Endothelial cell of umbilical vein (primary cell): ENCODE data around the gene NUAK1. TPM values are rescaled to one million over a fixed set of nuclear protein-coding genes. Genes with fewer than 3 reads are reported as not detected.

ENCODE experiments used
- BruUV-seq: library from RNA; stranded (reverse); fragments of 400-500 nt; replicated peaks from 2 replicates; lab custom pipeline; 2021; lab: Mats Ljungman, UMichigan
- CTCF ChIA-PET: fragments of 300-600, 350-600 bp; sonication (Branson Sonifier 250); formaldehyde crosslinking; loops from one replicate; lab custom pipeline; 2021; ENCODE audit warnings: antibody characterized with exemption, inconsistent platforms; lab: Charles Lee
- POLR2A ChIA-PET: fragments of 300-600, 350-600 bp; sonication (Branson Sonifier 250); formaldehyde crosslinking; loops from one replicate; lab custom pipeline; 2021; ENCODE audit warnings: antibody characterized with exemption, inconsistent platforms; lab: Charles Lee
- DNase-seq: peaks from one replicate; pipeline ENCODE4 v3.0.0-alpha.2; 2011; ENCODE audit warnings: low read depth, low spot score
- FAIRE-seq: peaks from 2 replicates; lab custom pipeline; 2011; peaks lifted over from hg19 to GRCh38; lab: Jason Lieb, UNC
- H2AFZ ChIP-seq: 2 replicates; pipeline ENCODE4 v1.6.0; 2012; ENCODE audit warnings: low read depth, low read length, control low read depth, inconsistent platforms
- H3K27ac ChIP-seq: 2 replicates; pipeline ENCODE4 v1.5.1; 2011; ENCODE audit warnings: low read depth, mild to moderate bottlenecking, control low read depth, low read length, moderate library complexity; ENCODE audit not compliant: insufficient read depth
- H3K27me3 ChIP-seq, 2 experiments: 2 replicates each; pipeline versions ENCODE4 v1.6.0 to v1.6.1; 2011; ENCODE audit warnings: low read length in 2 of 2, mixed read lengths in 1 of 2; ENCODE audit not compliant: control insufficient read depth in 2 of 2, insufficient read depth in 2 of 2
- H3K36me3 ChIP-seq, 2 experiments: 2 replicates in 1 of 2; 3 replicates in 1 of 2; pipeline ENCODE4 v1.5.1; 2011; ENCODE audit warnings: low read length in 2 of 2, mild to moderate bottlenecking in 1 of 2, moderate library complexity in 1 of 2; ENCODE audit not compliant: control insufficient read depth in 2 of 2, insufficient read depth in 2 of 2; ENCODE audit errors: extremely low read depth in 1 of 2
- H3K4me1 ChIP-seq: 3 replicates; pipeline ENCODE4 v1.5.1; 2011; ENCODE audit warnings: mild to moderate bottlenecking, low read length; ENCODE audit not compliant: control insufficient read depth, insufficient read depth; ENCODE audit errors: extremely low read depth
- H3K4me2 ChIP-seq: 2 replicates; pipeline ENCODE4 v1.6.1; 2011; ENCODE audit warnings: low read length, control low read depth, mixed read lengths; ENCODE audit not compliant: insufficient read depth
- H3K4me3 ChIP-seq, 3 experiments: fragments of 200-600 bp in 1 of 3; sonication (generic), shearing (Covaris generic) in 1 of 3; replicated peaks in 1 of 3; 2 replicates each; pipeline ENCODE4 v1.5.1; 2011 to 2016; ENCODE audit warnings: control low read depth in 3 of 3, low read length in 3 of 3, mild to moderate bottlenecking in 2 of 3, inconsistent platforms in 1 of 3, low read depth in 1 of 3, moderate library complexity in 1 of 3; ENCODE audit not compliant: insufficient read depth in 1 of 3
- H3K79me2 ChIP-seq: 2 replicates; pipeline ENCODE4 v1.6.0; 2012; ENCODE audit warnings: low read length, inconsistent platforms; ENCODE audit not compliant: control insufficient read depth, insufficient read depth
- H3K9ac ChIP-seq: replicated peaks from 2 replicates; pipeline ENCODE3; 2011; ENCODE audit warnings: low read length, control low read depth; ENCODE audit not compliant: insufficient read depth; ENCODE audit errors: extremely low read depth
- H3K9me1 ChIP-seq: replicated peaks from 3 replicates; pipeline ENCODE4 v1.6.0; 2011; ENCODE audit warnings: mild to moderate bottlenecking, low read length; ENCODE audit not compliant: control insufficient read depth, insufficient read depth; ENCODE audit errors: extremely low read depth
- H3K9me3 ChIP-seq: replicated peaks from 2 replicates; pipeline ENCODE4 v1.5.1; 2012; ENCODE audit warnings: low read length, inconsistent platforms; ENCODE audit not compliant: control insufficient read depth, insufficient read depth
- H4K20me1 ChIP-seq: replicated peaks from 2 replicates; pipeline ENCODE3; 2011; ENCODE audit warnings: mild to moderate bottlenecking, low read length; ENCODE audit not compliant: control insufficient read depth, insufficient read depth; ENCODE audit errors: extremely low read depth
- CTCF ChIP-seq, 2 donors: IDR thresholded peaks; 1 replicate in 1 of 2; 2 replicates in 1 of 2; pipeline ENCODE4 v1.5.1; 2011; ENCODE audit warnings: low read length in 2 of 2, mild to moderate bottlenecking in 2 of 2, moderate library complexity in 2 of 2, control low read depth in 1 of 2, inconsistent platforms in 1 of 2, low read depth in 1 of 2; ENCODE audit not compliant: insufficient read depth in 1 of 2; ENCODE audit errors: extremely low read depth in 1 of 2
- EZH2 ChIP-seq: IDR thresholded peaks from 2 replicates; pipeline ENCODE4 v1.6.1; 2012; ENCODE audit warnings: borderline replicate concordance, low read depth, mild to moderate bottlenecking, moderate library complexity, low read length, inconsistent platforms; ENCODE audit not compliant: severe bottlenecking
- FOS ChIP-seq: IDR thresholded peaks from 2 replicates; pipeline ENCODE4 v1.6.1; 2011; ENCODE audit warnings: mild to moderate bottlenecking, low read length, moderate library complexity, borderline replicate concordance; ENCODE audit not compliant: insufficient read depth
- GATA2 ChIP-seq: IDR thresholded peaks from 2 replicates; pipeline ENCODE4 v1.7.0; 2011; ENCODE audit warnings: low read depth, mild to moderate bottlenecking, moderate library complexity, mixed read lengths, low read length; ENCODE audit not compliant: insufficient read length, insufficient read depth
- JUN ChIP-seq: IDR thresholded peaks from 2 replicates; pipeline ENCODE4 v1.6.1; 2011; ENCODE audit warnings: borderline replicate concordance, low read depth; ENCODE audit not compliant: insufficient read length, insufficient read depth
- MYC ChIP-seq: IDR thresholded peaks from one replicate; pipeline ENCODE4 v1.6.1; 2011; ENCODE audit warnings: mild to moderate bottlenecking, low read depth, low read length
- POLR2A ChIP-seq: IDR thresholded peaks from 2 replicates; pipeline ENCODE4 v1.6.1; 2012; ENCODE audit warnings: low read depth, mild to moderate bottlenecking, control low read depth, low read length
- POLR2AphosphoS5 ChIP-seq: IDR thresholded peaks from 2 replicates; pipeline ENCODE4 v1.6.1; 2012; ENCODE audit warnings: low read depth, mild to moderate bottlenecking, control low read depth, low read length, moderate library complexity; ENCODE audit not compliant: insufficient read depth
- dilution Hi-C: fragments of 300-500 bp; cut with MboI; formaldehyde crosslinking; loops from one replicate; pipeline ENCODE4 v1.15.0; 2019; ENCODE audit warnings: low sequenced_read_pairs; ENCODE audit not compliant: extremely low pct_ligation_motif_present
- intact Hi-C: fragments of 100-400 bp; cut with micrococcal nuclease; formaldehyde crosslinking; loops from one replicate; pipeline ENCODE4 v1.10.0; 2022
- polyA plus RNA-seq, 4 experiments: library from polyadenylated mRNA; depleted of rRNA in 3 of 4; stranded (reverse) in 3 of 4; unstranded in 1 of 4; fragments of >200 nt; gene quantifications; 2 replicates each; pipeline versions ENCODE4 v1.2.1 to v1.2.3, GENCODE V29; 2011 to 2012; ENCODE audit warnings: missing spikeins in 1 of 4
- total RNA-seq: library from RNA; stranded (reverse); gene quantifications from 2 replicates; pipeline ENCODE4 v1.2.3, GENCODE V29; 2021
- TF ChIP-seq, protein P1 (sequence below): IDR thresholded peaks from 2 replicates; pipeline ENCODE4 v1.6.1; 2011; ENCODE audit not compliant: insufficient read depth, insufficient read length

Gene NUAK1
- total and polyA plus RNA-seq, 2 donors (not counting 3 experiments of a cell fraction or from before 2014, with no cell fraction given) = 34.2 to 39.7 TPM

DNA sequence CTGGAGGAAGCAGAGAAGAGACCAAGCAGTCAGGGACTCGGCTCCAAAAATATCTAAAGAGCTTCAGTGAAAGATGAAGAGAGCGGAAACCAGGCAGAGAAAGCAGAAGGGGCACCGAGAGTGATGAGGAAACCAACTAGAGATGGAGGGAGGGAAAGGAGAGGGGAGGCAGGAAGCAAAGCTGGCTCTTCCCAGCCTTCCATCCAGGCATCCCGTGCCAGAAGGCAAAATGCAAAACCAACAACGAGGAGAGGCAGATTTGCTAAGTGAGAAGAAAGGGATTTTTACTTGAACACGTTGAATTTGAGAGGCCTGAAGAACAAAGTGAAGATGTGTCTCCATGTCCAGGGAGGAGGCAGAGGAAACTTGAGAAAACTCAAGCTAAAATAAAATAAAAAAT, 90.1 kb downstream of the NUAK1 start:
- ChIA-PET CTCF (no interaction called here), POLR2A (no interaction called here)
- H3K36me3 ChIP-seq = no peaks in the 10 kb centered on the region
- H3K27ac ChIP-seq = no peak overlapping the region
- H3K27me3 ChIP-seq = no peaks in the 10 kb centered on the region
- H3K9me1 ChIP-seq = no peaks in the 10 kb centered on the region
- dilution Hi-C loops (no loop called here), intact Hi-C loops (loop anchor here (1.0 kb wide), 1 partner anchor 238 kb away; no protein-coding TSS in a partner anchor)
- DNase-seq (no peak), FAIRE-seq (no peak)
- H3K9me3 ChIP-seq = no peaks in the 10 kb centered on the region
- no TSS peak for BruUV-seq
- no peak overlapping the region for H3K4me3 ChIP-seq
- no peaks in the 10 kb centered on the region for H3K4me1 ChIP-seq
- TF ChIP-seq JUN (no peak), POLR2AphosphoS5 (no peak), POLR2A (no peak), MYC (no peak)
- TF ChIP-seq, protein P1, sequence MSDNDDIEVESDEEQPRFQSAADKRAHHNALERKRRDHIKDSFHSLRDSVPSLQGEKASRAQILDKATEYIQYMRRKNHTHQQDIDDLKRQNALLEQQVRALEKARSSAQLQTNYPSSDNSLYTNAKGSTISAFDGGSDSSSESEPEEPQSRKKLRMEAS = no peak
- no peaks in the 10 kb centered on the region for H4K20me1 ChIP-seq
- H3K9ac ChIP-seq = no peak overlapping the region
- H2AFZ ChIP-seq = no peak overlapping the region
- no peak overlapping the region for H3K4me2 ChIP-seq
- no peaks in the 10 kb centered on the region for H3K79me2 ChIP-seq

GRCh38 chr12:106048016-106048415, 90.7 kb downstream of the NUAK1 start:
- dilution Hi-C loops = no loop called here
- H2AFZ ChIP-seq = no peak overlapping the region
- no peak overlapping the region for H3K4me3 ChIP-seq
- no peaks in the 10 kb centered on the region for H3K4me1 ChIP-seq
- H3K27ac ChIP-seq = no peak overlapping the region
- ChIA-PET POLR2A (no interaction called here), CTCF (interaction anchor here (1.1 kb wide), 1 partner anchor 89 kb away, joined by 3 read pairs; no protein-coding TSS in a partner anchor)
- no peaks in the 10 kb centered on the region for H3K79me2 ChIP-seq
- DNase-seq (no peak), FAIRE-seq (no peak)
- H3K9me1 ChIP-seq = no peaks in the 10 kb centered on the region
- TF ChIP-seq, protein P1 = no peak
- TF ChIP-seq CTCF (IDR thresholded peaks at IDR 0.05; ENCODE audit: extremely low read depth in 1 of 2, insufficient read depth in 1 of 2, low read depth in 1 of 2, low read length in 2 of 2) (no peak), FOS (no peak), EZH2 (no peak), JUN (no peak), POLR2A (no peak), MYC (no peak), POLR2AphosphoS5 (no peak), GATA2 (no peak)
- H3K27me3 ChIP-seq = no peaks in the 10 kb centered on the region
- no peaks in the 10 kb centered on the region for H3K9me3 ChIP-seq
- H3K36me3 ChIP-seq = no peaks in the 10 kb centered on the region
- H4K20me1 ChIP-seq = no peaks in the 10 kb centered on the region
- BruUV-seq = no TSS peak
- no peak overlapping the region for H3K4me2 ChIP-seq
- H3K9ac ChIP-seq = no peak overlapping the region
- intact Hi-C loops = loop anchor here (1.0 kb wide), 1 partner anchor 238 kb away; no protein-coding TSS in a partner anchor
